COLO829 (cell line): Measurements from ENCODE around the gene ZNF41.
"Not testable (repeated sequence)": the region's sequence is repeated elsewhere in the genome, so short reads cannot be mapped to it uniquely, and the experiment has no call there.

Source experiments
- DNase-seq: peaks from one replicate; pipeline ENCODE4 v3.0.0; 2012; ENCODE audit warnings: low spot score

The ZNF41 gene

GRCh38 chrX:47482512-47483305, at the start of gene ZNF41:
Gene ZNF41 (minus strand): TSS chrX:47483222. CDS start chrX:47467481, 15,741 bp downstream.
- DNase-seq, result peak; percentile 84

GRCh38 chrX:47530049-47530448, 47.0 kb upstream of the ZNF41 start:
- DNase-seq, result no peak

- DNase-seq, result no peak
These were observed 46.5 kb upstream of the ZNF41 start for GRCh38 chrX:47529548-47529947.

GRCh38 chrX:47523713-47524166, 40.7 kb upstream of the ZNF41 start:
- no peak for DNase-seq

GRCh38 chrX:47523297-47523696, 40.3 kb upstream of the ZNF41 start:
- peak; percentile 63 for DNase-seq

GRCh38 chrX:47518144-47518543, 35.1 kb upstream of the ZNF41 start:
- DNase-seq, result no peak

GRCh38 chrX:47515941-47516665, 33.1 kb upstream of the ZNF41 start:
- no peak for DNase-seq

GRCh38 chrX:47514533-47515235, 31.7 kb upstream of the ZNF41 start:
- DNase-seq, result no peak

- not testable (repeated sequence) for DNase-seq
These were observed 30.3 kb upstream of the ZNF41 start for GRCh38 chrX:47513034-47513965.

- not testable (repeated sequence) for DNase-seq
These were observed 29.4 kb upstream of the ZNF41 start for GRCh38 chrX:47512383-47512782.

- DNase-seq, result no peak
These were observed 24.3 kb upstream of the ZNF41 start for GRCh38 chrX:47507153-47507867.

GRCh38 chrX:47503151-47503550, 20.1 kb upstream of the ZNF41 start:
- no peak for DNase-seq

GRCh38 chrX:47502316-47503125, 19.5 kb upstream of the ZNF41 start:
- DNase-seq, result no peak

- DNase-seq, result no peak
These were observed 18.4 kb upstream of the ZNF41 start for GRCh38 chrX:47501226-47502074.

- no peak for DNase-seq
These were observed 17.5 kb upstream of the ZNF41 start for GRCh38 chrX:47500554-47500953.

GRCh38 chrX:47499293-47499692, 16.3 kb upstream of the ZNF41 start:
- DNase-seq, result no peak

GRCh38 chrX:47498411-47498810, 15.4 kb upstream of the ZNF41 start:
- no peak for DNase-seq

GRCh38 chrX:47497271-47497888, 14.4 kb upstream of the ZNF41 start:
- no peak for DNase-seq

- not testable (repeated sequence) for DNase-seq
These were observed 9.1 kb upstream of the ZNF41 start for GRCh38 chrX:47492133-47492532.
